ENCODE results near the gene NTRK2. TPM values are rescaled to one million over a fixed set of nuclear protein-coding genes. Genes with fewer than 3 reads are reported as not detected.
A peak's percentile ranks its signal among the peaks of the same experiment; 100 is the strongest.

NTRK2 gene
- total RNA-seq, 8 experiments from 2014 or later, result 0.49 to 238 (median 15.5) TPM

GRCh38 chr9:84750152-84750865 is 80.8 kb downstream of the NTRK2 start:
- Histone ChIP-seq H3K4me3 (no peak overlapping the region), H3K27ac (no peak overlapping the region), H3K4me1 (replicated peaks in 1 of 2) (peaks cover 0 to 2% of the 10 kb centered on the region in 2 donors)
- in situ Hi-C loops (cut with MboI; ENCODE audit: low pct_unique_long_range_greater_than_20kb in 2 of 9, low sequenced_read_pairs in 9 of 9, unreplicated experiment in 9 of 9), result no loop called here
- WGBS, 10 experiments, result 0 to 100% (median 79%) methylated on average over 1 to 4 of the region's 5 CpGs
- no peak for ATAC-seq (replicated peaks in 6 of 8)

- Histone ChIP-seq H3K27ac (no peak overlapping the region), H3K4me1 (replicated peaks in 1 of 2) (peaks cover 0 to 2% of the 10 kb centered on the region in 2 donors), H3K4me3 (no peak overlapping the region)
- 25 to 94% (median 90%) methylated on average over 1 to 3 of the region's 3 CpGs; no CpG with 5 or more reads in 1 of the 10 experiments for WGBS, 10 experiments
- ATAC-seq (replicated peaks in 6 of 8), result no peak
- in situ Hi-C loops (cut with MboI; ENCODE audit: low pct_unique_long_range_greater_than_20kb in 2 of 9, low sequenced_read_pairs in 9 of 9, unreplicated experiment in 9 of 9), result no loop called here
Measured at GRCh38 chr9:84751921-84752320, 82.4 kb downstream of the NTRK2 start.

GRCh38 chr9:84754461-84754860 is 84.9 kb downstream of the NTRK2 start:
- WGBS, 10 experiments, result 7 to 93% (median 59%) methylated on average over 1 to 3 of the region's 3 CpGs; no CpG with 5 or more reads in 2 of the 10 experiments
- Histone ChIP-seq H3K4me3 (no peak overlapping the region), H3K4me1 (replicated peaks in 1 of 2) (peaks cover 0 to 2% of the 10 kb centered on the region in 2 donors), H3K27ac (no peak overlapping the region)
- in situ Hi-C loops (cut with MboI; ENCODE audit: low pct_unique_long_range_greater_than_20kb in 2 of 9, low sequenced_read_pairs in 9 of 9, unreplicated experiment in 9 of 9), result no loop called here
- ATAC-seq (replicated peaks in 6 of 8), result peak in 4 of 8 experiments; percentile 31 to 90 (median 53)

GRCh38 chr9:84754881-84755280 is 85.4 kb downstream of the NTRK2 start:
- H3K4me1 ChIP-seq (replicated peaks in 1 of 2), result peaks cover 0 to 2% of the 10 kb centered on the region in 2 donors
- 0 to 100% (median 77%) methylated on average over 1 to 5 of the region's 5 CpGs; no CpG with 5 or more reads in 2 of the 10 experiments for WGBS, 10 experiments
- in situ Hi-C loops (cut with MboI; ENCODE audit: low pct_unique_long_range_greater_than_20kb in 2 of 9, low sequenced_read_pairs in 9 of 9, unreplicated experiment in 9 of 9), result no loop called here
- no peak overlapping the region for H3K27ac ChIP-seq
- no peak overlapping the region for H3K4me3 ChIP-seq
- peak in 2 of 8 experiments; percentile 24 to 65 for ATAC-seq (replicated peaks in 6 of 8)

GRCh38 chr9:84755380-84755779 is 85.9 kb downstream of the NTRK2 start:
- Histone ChIP-seq H3K4me1 (replicated peaks in 1 of 2) (peaks cover 0 to 2% of the 10 kb centered on the region in 2 donors), H3K4me3 (no peak overlapping the region), H3K27ac (no peak overlapping the region)
- in situ Hi-C loops (cut with MboI; ENCODE audit: low pct_unique_long_range_greater_than_20kb in 2 of 9, low sequenced_read_pairs in 9 of 9, unreplicated experiment in 9 of 9), result no loop called here
- 38 to 96% (median 85%) methylated on average over 2 to 5 of the region's 5 CpGs; no CpG with 5 or more reads in 1 of the 10 experiments for WGBS, 10 experiments
- ATAC-seq (replicated peaks in 6 of 8), result no peak

GRCh38 chr9:84756171-84756570 is 86.6 kb downstream of the NTRK2 start:
- ATAC-seq (replicated peaks in 6 of 8), result no peak
- whole genome bisulfite sequencing, 10 experiments, result 25 to 100% (median 89%) methylated on average over 1 to 4 of the region's 4 CpGs; no CpG with 5 or more reads in 3 of the 10 experiments
- Histone ChIP-seq H3K4me3 (no peak overlapping the region), H3K4me1 (replicated peaks in 1 of 2) (peaks cover 0 to 2% of the 10 kb centered on the region in 2 donors), H3K27ac (no peak overlapping the region)
- in situ Hi-C loops (cut with MboI; ENCODE audit: low pct_unique_long_range_greater_than_20kb in 2 of 9, low sequenced_read_pairs in 9 of 9, unreplicated experiment in 9 of 9), result no loop called here

- Histone ChIP-seq H3K27ac (no peak overlapping the region), H3K4me1 (replicated peaks in 1 of 2) (peaks cover 0 to 2% of the 10 kb centered on the region in 2 donors), H3K4me3 (no peak overlapping the region)
- in situ Hi-C loops (cut with MboI; ENCODE audit: low pct_unique_long_range_greater_than_20kb in 2 of 9, low sequenced_read_pairs in 9 of 9, unreplicated experiment in 9 of 9), result no loop called here
- 10 to 90% (median 64%) methylated on average over 1 of the region's 1 CpG; no CpG with 5 or more reads in 4 of the 10 experiments for WGBS, 10 experiments
- ATAC-seq (replicated peaks in 6 of 8), result no peak
Measured at GRCh38 chr9:84756731-84757130, 87.2 kb downstream of the NTRK2 start.

- H3K4me3 ChIP-seq, result no peak overlapping the region
- H3K27ac ChIP-seq, result no peak overlapping the region
- peaks cover 0 to 2% of the 10 kb centered on the region in 2 donors for H3K4me1 ChIP-seq (replicated peaks in 1 of 2)
- ATAC-seq (replicated peaks in 6 of 8), result no peak
- WGBS, 10 experiments, result 9 to 100% (median 82%) methylated on average over 1 of the region's 1 CpG; no CpG with 5 or more reads in 4 of the 10 experiments
- in situ Hi-C loops (cut with MboI; ENCODE audit: low pct_unique_long_range_greater_than_20kb in 2 of 9, low sequenced_read_pairs in 9 of 9, unreplicated experiment in 9 of 9), result no loop called here
Measured at GRCh38 chr9:84758817-84759216, 89.3 kb downstream of the NTRK2 start.

GRCh38 chr9:84759300-84759750 is 89.8 kb downstream of the NTRK2 start:
- no peak overlapping the region for H3K4me3 ChIP-seq
- H3K27ac ChIP-seq, result no peak overlapping the region
- no peak for ATAC-seq (replicated peaks in 6 of 8)
- peaks cover 0 to 2% of the 10 kb centered on the region in 2 donors for H3K4me1 ChIP-seq (replicated peaks in 1 of 2)
- in situ Hi-C loops (cut with MboI; ENCODE audit: low pct_unique_long_range_greater_than_20kb in 2 of 9, low sequenced_read_pairs in 9 of 9, unreplicated experiment in 9 of 9), result no loop called here
- 24 to 100% (median 100%) methylated on average over 1 to 2 of the region's 2 CpGs; no CpG with 5 or more reads in 5 of the 10 experiments for WGBS, 10 experiments

- WGBS, 10 experiments, result 0 to 100% (median 46%) methylated on average over 1 to 2 of the region's 2 CpGs; no CpG with 5 or more reads in 2 of the 10 experiments
- in situ Hi-C loops (cut with MboI; ENCODE audit: low pct_unique_long_range_greater_than_20kb in 2 of 9, low sequenced_read_pairs in 9 of 9, unreplicated experiment in 9 of 9), result no loop called here
Measured at GRCh38 chr9:84759804-84760203, 90.3 kb downstream of the NTRK2 start.

GRCh38 chr9:84761137-84761808 is 91.7 kb downstream of the NTRK2 start:
- 21 to 100% (median 89%) methylated on average over 1 to 2 of the region's 2 CpGs; no CpG with 5 or more reads in 3 of the 10 experiments for WGBS, 10 experiments
- Histone ChIP-seq H3K27ac (no peak overlapping the region), H3K4me3 (no peak overlapping the region), H3K4me1 (replicated peaks in 1 of 2) (no peaks in the 10 kb centered on the region)
- in situ Hi-C loops (cut with MboI; ENCODE audit: low pct_unique_long_range_greater_than_20kb in 2 of 9, low sequenced_read_pairs in 9 of 9, unreplicated experiment in 9 of 9), result no loop called here
- no peak for ATAC-seq (replicated peaks in 6 of 8)

More at GRCh38 chr9:84759804-84760203, 90.3 kb downstream of the NTRK2 start:
- Histone ChIP-seq H3K4me3 (no peak overlapping the region), H3K27ac (no peak overlapping the region), H3K4me1 (replicated peaks in 1 of 2) (peaks cover 0 to 1% of the 10 kb centered on the region in 2 donors)
- ATAC-seq (replicated peaks in 6 of 8), result no peak

GRCh38 chr9:84772511-84772910 is 103.0 kb downstream of the NTRK2 start:
- ATAC-seq (replicated peaks in 6 of 8), result no peak
- H3K27ac ChIP-seq, result no peak overlapping the region
- in situ Hi-C loops (cut with MboI; ENCODE audit: low pct_unique_long_range_greater_than_20kb in 2 of 9, low sequenced_read_pairs in 9 of 9, unreplicated experiment in 9 of 9), result no loop called here
- H3K4me1 ChIP-seq (replicated peaks in 1 of 2), result peaks cover 0 to 7% of the 10 kb centered on the region in 2 donors
- H3K4me3 ChIP-seq, result no peak overlapping the region
- 28 to 100% (median 83%) methylated on average over 1 to 3 of the region's 3 CpGs; no CpG with 5 or more reads in 3 of the 10 experiments for WGBS, 10 experiments

GRCh38 chr9:84773022-84773421 is 103.5 kb downstream of the NTRK2 start:
- peak in 1 of 8 experiments; percentile 9 for ATAC-seq (replicated peaks in 6 of 8)
- in situ Hi-C loops (cut with MboI; ENCODE audit: low pct_unique_long_range_greater_than_20kb in 2 of 9, low sequenced_read_pairs in 9 of 9, unreplicated experiment in 9 of 9), result no loop called here
- Histone ChIP-seq H3K27ac (no peak overlapping the region), H3K4me3 (no peak overlapping the region), H3K4me1 (replicated peaks in 1 of 2) (peaks cover 0 to 7% of the 10 kb centered on the region in 2 donors)

Data from motor neuron (in vitro differentiated cells).